Measurements from ENCODE around the gene IPO11. TPM values are rescaled to one million over a fixed set of nuclear protein-coding genes. Genes with fewer than 3 reads are reported as not detected.
"Not testable (repeated sequence)": the region's sequence is repeated elsewhere in the genome, so short reads cannot be mapped to it uniquely, and the experiment has no call there.

IPO11 gene
- total and polyA plus RNA-seq, 5 donors from 2014 or later: 3.7 to 23.3 (median 6.8) TPM

- not testable (repeated sequence) for H3K27me3 ChIP-seq (ENCODE audit: control insufficient read depth, insufficient read depth, low read length); H3K4me3 Mint-ChIP-seq; H3K4me1 Mint-ChIP-seq; DNase-seq; ATAC-seq (ENCODE audit: low read depth in 2 of 2); H3K36me3 ChIP-seq (ENCODE audit: control insufficient read depth, insufficient read depth, low read length); H3K36me3 Mint-ChIP-seq; H3K27ac ChIP-seq (ENCODE audit: insufficient read depth, low read length, poor library complexity, severe bottlenecking); H3K27me3 Mint-ChIP-seq; H3K9me3 ChIP-seq (ENCODE audit: control insufficient read depth in 2 of 2, low read length in 2 of 2); H3K4me3 ChIP-seq (ENCODE audit: low read depth, low read length); H3K27ac Mint-ChIP-seq; H3K4me1 ChIP-seq (ENCODE audit: control insufficient read depth, insufficient read depth, low read length, poor library complexity, severe bottlenecking)
- H3K9me3 Mint-ChIP-seq: peaks cover 0 to 29% (median 8%) of the 10 kb centered on the region in 7 donors
Measured at GRCh38 chr5:62676596-62676995, 264.0 kb downstream of the IPO11 start.

Other genes starting within 250 kb of the IPO11 start
- 114 TPM for gene KIF2A, start 106.6 kb upstream of the IPO11 start, total RNA-seq
- 100 to 1,000 TPM; 135 to 191 (median 174) TPM for gene KIF2A, start 106.6 kb upstream of the IPO11 start, polyA plus RNA-seq
- 15.8 TPM for gene DIMT1, start 8.9 kb upstream of the IPO11 start, total RNA-seq
- gene DIMT1, start 8.9 kb upstream of the IPO11 start, polyA plus RNA-seq: 10 to 100 TPM; 44.3 to 57.2 (median 49.2) TPM
- 4.6 TPM for gene LRRC70, start 166.1 kb downstream of the IPO11 start, total RNA-seq
- 1 to 10 TPM in 2 of 4 donors, under 1 TPM in 2; 0.42 to 2.1 (median 0.86) TPM for gene LRRC70, start 166.1 kb downstream of the IPO11 start, polyA plus RNA-seq

Data from CD4-positive, CD25-positive, alpha-beta regulatory T cell (primary cell).